Measurements from ENCODE around the gene LRP11. TPM values are rescaled to one million over a fixed set of nuclear protein-coding genes. Genes with fewer than 3 reads are reported as not detected.
"Not testable (repeated sequence)": the region's sequence is repeated elsewhere in the genome, so short reads cannot be mapped to it uniquely, and the experiment has no call there.

The LRP11 gene
- total and polyA plus RNA-seq, 9 donors = 16.0 to 29.5 (median 23.1) TPM

GRCh38 chr6:149897855-149898744 is 33.9 kb upstream of the LRP11 start, which contains the start of gene RAET1E:
Gene RAET1E, minus strand, starts transcription at chr6:149898113. Its CDS starts 7,212 bp downstream, at chr6:149890901.
- H3K27ac ChIP-seq (ENCODE audit: low read length) = peak within 1 kb of the TSS; percentile 42
- no peaks in the 10 kb centered on the region for H3K36me3 ChIP-seq (ENCODE audit: control insufficient read depth, insufficient read depth, low read length)
- no peaks in the 10 kb centered on the region for H3K27me3 ChIP-seq (ENCODE audit: control insufficient read depth, insufficient read depth, low read length)
- no peaks in the 10 kb centered on the region for H3K9me3 ChIP-seq (replicated peaks; ENCODE audit: control insufficient read depth, low read depth, low read length)
- no peak for DNase-seq
- H3K4me1 ChIP-seq (ENCODE audit: control insufficient read depth, insufficient read depth, low read length) = peaks cover 28% of the 10 kb centered on the region
- WGBS (ENCODE audit: insufficient coverage) = 68% methylated on average over 12 of the region's 17 CpGs
- no peak within 1 kb of the TSS for H3K4me3 ChIP-seq (ENCODE audit: low read length)

- Histone ChIP-seq H3K36me3 (ENCODE audit: control insufficient read depth, insufficient read depth, low read length) (no peaks in the 10 kb centered on the region), H3K4me3 (ENCODE audit: low read length) (no peak overlapping the region), H3K9me3 (replicated peaks; ENCODE audit: control insufficient read depth, low read depth, low read length) (no peaks in the 10 kb centered on the region), H3K27me3 (ENCODE audit: control insufficient read depth, insufficient read depth, low read length) (no peaks in the 10 kb centered on the region), H3K4me1 (ENCODE audit: control insufficient read depth, insufficient read depth, low read length) (peaks cover 28% of the 10 kb centered on the region), H3K27ac (ENCODE audit: low read length) (peak overlapping the region; percentile 42)
- WGBS (ENCODE audit: insufficient coverage) = 55% methylated on average over 7 of the region's 13 CpGs
- peak; percentile 91 for DNase-seq
These were observed 33.0 kb upstream of the LRP11 start for GRCh38 chr6:149897015-149897697.

- no peak for DNase-seq
- Histone ChIP-seq H3K27ac (ENCODE audit: low read length) (no peak overlapping the region), H3K9me3 (replicated peaks; ENCODE audit: control insufficient read depth, low read depth, low read length) (no peaks in the 10 kb centered on the region), H3K27me3 (ENCODE audit: control insufficient read depth, insufficient read depth, low read length) (no peaks in the 10 kb centered on the region), H3K4me3 (ENCODE audit: low read length) (no peak overlapping the region), H3K4me1 (ENCODE audit: control insufficient read depth, insufficient read depth, low read length) (peaks cover 28% of the 10 kb centered on the region), H3K36me3 (ENCODE audit: control insufficient read depth, insufficient read depth, low read length) (no peaks in the 10 kb centered on the region)
- WGBS (ENCODE audit: insufficient coverage) = 100% methylated on average over 1 of the region's 3 CpGs
These were observed 32.3 kb upstream of the LRP11 start for GRCh38 chr6:149896491-149896890.

- 47% methylated on average over 2 of the region's 5 CpGs for WGBS (ENCODE audit: insufficient coverage)
- no peaks in the 10 kb centered on the region for H3K9me3 ChIP-seq (replicated peaks; ENCODE audit: control insufficient read depth, low read depth, low read length)
These were observed 31.7 kb upstream of the LRP11 start for GRCh38 chr6:149895833-149896271.

GRCh38 chr6:149895048-149895590 is 31.0 kb upstream of the LRP11 start:
- no peak overlapping the region for H3K27ac ChIP-seq (ENCODE audit: low read length)
- no peaks in the 10 kb centered on the region for H3K9me3 ChIP-seq (replicated peaks; ENCODE audit: control insufficient read depth, low read depth, low read length)
- WGBS (ENCODE audit: insufficient coverage) = 71% methylated on average over 4 of the region's 7 CpGs
- peaks cover 28% of the 10 kb centered on the region for H3K4me1 ChIP-seq (ENCODE audit: control insufficient read depth, insufficient read depth, low read length)
- H3K27me3 ChIP-seq (ENCODE audit: control insufficient read depth, insufficient read depth, low read length) = no peaks in the 10 kb centered on the region
- peak; percentile 92 for DNase-seq
- H3K4me3 ChIP-seq (ENCODE audit: low read length) = no peak overlapping the region
- H3K36me3 ChIP-seq (ENCODE audit: control insufficient read depth, insufficient read depth, low read length) = no peaks in the 10 kb centered on the region

More at GRCh38 chr6:149895833-149896271, 31.7 kb upstream of the LRP11 start:
- Histone ChIP-seq H3K27me3 (ENCODE audit: control insufficient read depth, insufficient read depth, low read length) (no peaks in the 10 kb centered on the region), H3K4me1 (ENCODE audit: control insufficient read depth, insufficient read depth, low read length) (peaks cover 28% of the 10 kb centered on the region), H3K4me3 (ENCODE audit: low read length) (no peak overlapping the region), H3K36me3 (ENCODE audit: control insufficient read depth, insufficient read depth, low read length) (no peaks in the 10 kb centered on the region), H3K27ac (ENCODE audit: low read length) (no peak overlapping the region)
- peak; percentile 44 for DNase-seq

- H3K36me3 ChIP-seq (ENCODE audit: control insufficient read depth, insufficient read depth, low read length); H3K9me3 ChIP-seq (replicated peaks; ENCODE audit: control insufficient read depth, low read depth, low read length); DNase-seq; H3K4me3 ChIP-seq (ENCODE audit: low read length); H3K27ac ChIP-seq (ENCODE audit: low read length); H3K27me3 ChIP-seq (ENCODE audit: control insufficient read depth, insufficient read depth, low read length): not testable (repeated sequence)
- WGBS (ENCODE audit: insufficient coverage) = no CpG with 5 or more reads among the region's 6 CpGs
- H3K4me1 ChIP-seq (ENCODE audit: control insufficient read depth, insufficient read depth, low read length) = peaks cover 19% of the 10 kb centered on the region
These were observed 27.7 kb upstream of the LRP11 start for GRCh38 chr6:149891864-149892263.

- Histone ChIP-seq H3K36me3 (ENCODE audit: control insufficient read depth, insufficient read depth, low read length) (no peaks in the 10 kb centered on the region), H3K27ac (ENCODE audit: low read length) (no peak overlapping the region), H3K9me3 (replicated peaks; ENCODE audit: control insufficient read depth, low read depth, low read length) (no peaks in the 10 kb centered on the region), H3K27me3 (ENCODE audit: control insufficient read depth, insufficient read depth, low read length) (no peaks in the 10 kb centered on the region), H3K4me1 (ENCODE audit: control insufficient read depth, insufficient read depth, low read length) (peaks cover 14% of the 10 kb centered on the region), H3K4me3 (ENCODE audit: low read length) (no peak overlapping the region)
- WGBS (ENCODE audit: insufficient coverage) = 86% methylated on average over 1 of the region's 3 CpGs
- DNase-seq = no peak
These were observed 27.1 kb upstream of the LRP11 start for GRCh38 chr6:149891259-149891658.

- Histone ChIP-seq H3K27me3 (ENCODE audit: control insufficient read depth, insufficient read depth, low read length) (no peaks in the 10 kb centered on the region), H3K9me3 (replicated peaks; ENCODE audit: control insufficient read depth, low read depth, low read length) (no peaks in the 10 kb centered on the region), H3K4me3 (ENCODE audit: low read length) (no peak overlapping the region), H3K27ac (ENCODE audit: low read length) (no peak overlapping the region), H3K4me1 (ENCODE audit: control insufficient read depth, insufficient read depth, low read length) (peaks cover 7% of the 10 kb centered on the region), H3K36me3 (ENCODE audit: control insufficient read depth, insufficient read depth, low read length) (no peaks in the 10 kb centered on the region)
- WGBS (ENCODE audit: insufficient coverage) = 76% methylated on average over 2 of the region's 6 CpGs
- no peak for DNase-seq
These were observed 26.5 kb upstream of the LRP11 start for GRCh38 chr6:149890629-149891045.

- 67% methylated on average over 7 of the region's 7 CpGs for WGBS (ENCODE audit: insufficient coverage)
- Histone ChIP-seq H3K4me3 (ENCODE audit: low read length) (no peak overlapping the region), H3K4me1 (ENCODE audit: control insufficient read depth, insufficient read depth, low read length) (no peaks in the 10 kb centered on the region)
These were observed 25.2 kb upstream of the LRP11 start for GRCh38 chr6:149889326-149889725.

GRCh38 chr6:149888659-149889058 is 24.5 kb upstream of the LRP11 start:
- DNase-seq = no peak
- Histone ChIP-seq H3K9me3 (replicated peaks; ENCODE audit: control insufficient read depth, low read depth, low read length) (no peaks in the 10 kb centered on the region), H3K27ac (ENCODE audit: low read length) (no peak overlapping the region), H3K36me3 (ENCODE audit: control insufficient read depth, insufficient read depth, low read length) (no peaks in the 10 kb centered on the region), H3K4me1 (ENCODE audit: control insufficient read depth, insufficient read depth, low read length) (no peaks in the 10 kb centered on the region), H3K27me3 (ENCODE audit: control insufficient read depth, insufficient read depth, low read length) (no peaks in the 10 kb centered on the region), H3K4me3 (ENCODE audit: low read length) (no peak overlapping the region)
- WGBS (ENCODE audit: insufficient coverage) = no CpG with 5 or more reads among the region's 1 CpG

More at GRCh38 chr6:149889326-149889725, 25.2 kb upstream of the LRP11 start:
- H3K27me3 ChIP-seq (ENCODE audit: control insufficient read depth, insufficient read depth, low read length) = no peaks in the 10 kb centered on the region
- DNase-seq = no peak
- H3K36me3 ChIP-seq (ENCODE audit: control insufficient read depth, insufficient read depth, low read length) = no peaks in the 10 kb centered on the region
- no peaks in the 10 kb centered on the region for H3K9me3 ChIP-seq (replicated peaks; ENCODE audit: control insufficient read depth, low read depth, low read length)
- H3K27ac ChIP-seq (ENCODE audit: low read length) = no peak overlapping the region
